Left kidney (tissue), 8 donors: ENCODE results near the gene ITPKB. TPM values are rescaled to one million over a fixed set of nuclear protein-coding genes. Genes with fewer than 3 reads are reported as not detected.
A peak's percentile ranks its signal among the peaks of the same experiment; 100 is the strongest.
"Not testable (repeated sequence)": the region's sequence is repeated elsewhere in the genome, so short reads cannot be mapped to it uniquely, and the experiment has no call there.

ENCODE experiments used
- DNase-seq: peaks from one replicate; pipeline ENCODE4 v3.0.0-alpha.2; 2013
- long read RNA-seq, 8 donors: transcript quantifications; one replicate each; lab custom pipeline, GENCODE V29; 2026
- polyA plus RNA-seq: library from polyadenylated mRNA; unstranded; fragments of 120-200 nt; gene quantifications from one replicate; pipeline ENCODE4 v1.2.1, GENCODE V29; 2013; ENCODE audit not compliant: insufficient read length

The ITPKB gene
- polyA plus RNA-seq = 21.1 TPM
- long read RNA-seq, donor 1, full-length matches to known transcripts = 7 of 7 reads
- long read RNA-seq, donor 1, partial matches to known transcripts = 0 of 7 reads
- long read RNA-seq, donor 1, other reads (novel, unspliced or antisense) = 0 of 7 reads
- long read RNA-seq, donor 2, full-length matches to known transcripts = 3 of 3 reads
- long read RNA-seq, donor 2, partial matches to known transcripts = 0 of 3 reads
- long read RNA-seq, donor 2, other reads (novel, unspliced or antisense) = 0 of 3 reads
- long read RNA-seq, donor 3, full-length matches to known transcripts = 3 of 8 reads
- long read RNA-seq, donor 3, partial matches to known transcripts = 5 of 8 reads
- long read RNA-seq, donor 3, other reads (novel, unspliced or antisense) = 0 of 8 reads
- long read RNA-seq, donor 4 = 0 reads
- long read RNA-seq, donor 5, full-length matches to known transcripts = 4 of 4 reads
- long read RNA-seq, donor 5, partial matches to known transcripts = 0 of 4 reads
- long read RNA-seq, donor 5, other reads (novel, unspliced or antisense) = 0 of 4 reads
- long read RNA-seq, donor 6, full-length matches to known transcripts = 6 of 6 reads
- long read RNA-seq, donor 6, partial matches to known transcripts = 0 of 6 reads
- long read RNA-seq, donor 6, other reads (novel, unspliced or antisense) = 0 of 6 reads
- long read RNA-seq, donor 7, full-length matches to known transcripts = 10 of 16 reads
- long read RNA-seq, donor 7, partial matches to known transcripts = 6 of 16 reads
- long read RNA-seq, donor 7, other reads (novel, unspliced or antisense) = 0 of 16 reads
- long read RNA-seq, donor 8, full-length matches to known transcripts = 2 of 2 reads
- long read RNA-seq, donor 8, partial matches to known transcripts = 0 of 2 reads
- long read RNA-seq, donor 8, other reads (novel, unspliced or antisense) = 0 of 2 reads

DNA sequence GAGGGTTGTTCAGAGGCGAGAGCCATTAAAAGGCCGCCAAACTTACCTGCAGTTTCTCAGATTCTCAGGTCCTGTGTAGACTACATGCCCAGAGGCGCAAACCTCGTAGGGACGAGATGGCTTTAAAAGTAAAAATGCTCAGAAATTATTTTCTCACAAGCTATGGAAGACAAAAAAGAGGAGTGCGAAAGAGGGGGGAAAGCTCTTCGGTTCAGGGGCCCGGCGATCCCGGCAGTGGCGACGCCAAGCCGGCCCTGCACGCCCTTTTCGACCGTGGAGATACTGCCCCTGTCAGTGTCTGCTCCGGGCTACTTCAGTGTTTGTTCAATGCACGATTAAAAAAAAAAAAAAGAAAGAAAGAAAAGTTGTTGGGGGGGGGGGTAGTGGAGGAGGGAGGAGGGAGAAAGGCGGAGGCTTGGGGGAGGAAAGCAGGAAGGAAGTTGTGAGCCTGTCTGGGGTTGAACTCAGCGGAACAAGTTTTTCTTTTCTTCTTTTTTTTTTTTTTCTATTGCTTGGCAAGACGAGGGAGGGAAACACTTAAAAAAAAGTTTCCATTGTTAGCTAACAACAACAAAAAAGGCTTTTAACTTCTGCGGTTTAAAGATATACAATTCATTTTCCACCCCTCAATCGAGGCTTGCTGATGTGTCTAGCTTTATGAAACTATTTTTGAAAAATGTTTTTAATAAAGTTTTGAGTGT lies at the start of gene ITPKB:
TSS of gene ITPKB (minus strand) at position 288 of the 701 bp plus-strand sequence. CDS start 1,824 bp downstream, outside the sequence.
- DNase-seq = peak; percentile 65

GRCh38 chr1:226787638-226788037 lies 48.6 kb upstream of the ITPKB start:
- no peak for DNase-seq

DNA sequence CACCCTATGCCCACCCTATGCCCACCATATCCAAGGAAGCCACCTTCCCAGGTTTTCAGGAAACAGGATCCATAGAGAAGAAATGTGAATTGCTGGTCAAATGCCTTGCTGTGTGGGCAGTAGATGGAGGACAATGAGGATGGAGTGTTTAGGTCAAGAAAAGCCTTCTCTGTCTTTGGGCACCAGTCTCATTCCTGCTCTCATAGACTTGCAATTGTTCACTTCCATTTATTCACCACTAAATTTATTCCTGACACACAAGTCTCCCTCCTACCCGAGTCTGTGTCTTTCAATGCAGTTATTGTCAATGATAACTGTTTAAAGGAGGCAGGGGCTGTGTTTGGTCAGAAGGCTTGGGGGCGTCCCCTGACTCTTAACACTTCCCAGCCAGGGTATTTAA lies 48.0 kb upstream of the ITPKB start:
- no peak for DNase-seq

DNA sequence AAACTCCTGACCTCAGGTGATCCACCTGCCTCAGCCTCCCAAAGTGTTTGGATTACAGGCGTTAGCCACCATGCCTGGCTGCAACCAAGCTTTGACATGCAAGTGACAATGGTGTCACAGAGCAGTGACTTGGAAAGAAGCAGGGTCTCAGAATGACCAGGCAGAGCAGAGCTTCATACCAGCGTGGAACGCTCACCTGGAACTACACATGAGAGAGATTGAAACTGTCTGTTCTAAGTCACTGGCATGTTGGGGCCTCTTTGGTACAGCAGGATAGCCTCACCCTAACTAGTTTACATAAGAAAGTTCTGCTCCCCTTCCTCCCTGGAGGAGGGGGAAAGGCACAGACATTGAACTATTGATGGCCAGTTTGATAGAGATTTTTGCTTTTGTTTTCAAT lies 47.5 kb upstream of the ITPKB start:
- DNase-seq = no peak

GRCh38 chr1:226785805-226786204 lies 46.7 kb upstream of the ITPKB start:
- DNase-seq = no peak

DNA sequence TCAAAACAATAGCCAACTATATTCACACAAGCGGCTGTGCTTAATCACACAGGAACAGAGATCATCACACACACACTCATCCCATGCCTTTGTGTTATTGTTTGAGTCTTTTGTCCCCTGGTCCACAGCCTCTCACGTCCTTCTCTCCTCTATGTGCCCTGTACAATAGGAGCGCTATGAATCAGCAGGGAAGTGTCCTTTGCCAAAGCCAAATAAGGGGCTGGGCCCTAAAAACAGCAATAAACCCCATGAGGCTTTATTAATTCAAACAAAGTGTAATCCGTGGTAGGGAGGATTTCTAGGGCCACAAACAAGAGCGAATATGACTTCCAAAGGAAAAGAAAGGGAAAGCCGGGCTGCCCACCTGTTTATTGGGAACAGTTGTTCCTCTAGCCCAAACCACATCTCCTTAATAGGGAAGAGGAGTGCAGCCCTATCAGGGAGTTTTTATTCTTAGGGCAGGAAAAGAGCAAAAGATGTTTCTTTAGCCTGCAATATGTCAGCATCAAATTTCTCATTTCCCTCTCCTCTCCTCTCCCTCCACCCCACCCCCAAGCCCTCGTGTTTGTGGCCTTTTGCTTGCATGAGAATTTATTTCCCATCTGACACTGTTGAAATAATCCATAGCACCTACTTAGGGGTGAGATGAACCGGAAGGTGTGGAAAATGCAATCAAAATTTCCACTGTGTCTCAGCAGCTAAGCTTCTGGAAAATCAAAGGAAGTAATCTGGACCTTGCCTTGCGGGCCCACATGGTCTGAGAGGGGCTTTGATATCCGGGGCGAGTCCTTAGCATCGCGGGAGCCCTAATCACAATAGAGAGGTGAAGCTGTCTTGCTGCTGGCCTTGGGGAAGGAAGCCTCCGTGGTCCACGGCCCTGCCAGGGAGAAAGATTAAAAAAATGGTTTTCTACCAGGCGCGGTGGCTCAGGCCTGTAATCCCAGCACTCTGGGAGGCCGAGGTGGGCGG lies 45.3 kb upstream of the ITPKB start:
- DNase-seq = no peak

DNA sequence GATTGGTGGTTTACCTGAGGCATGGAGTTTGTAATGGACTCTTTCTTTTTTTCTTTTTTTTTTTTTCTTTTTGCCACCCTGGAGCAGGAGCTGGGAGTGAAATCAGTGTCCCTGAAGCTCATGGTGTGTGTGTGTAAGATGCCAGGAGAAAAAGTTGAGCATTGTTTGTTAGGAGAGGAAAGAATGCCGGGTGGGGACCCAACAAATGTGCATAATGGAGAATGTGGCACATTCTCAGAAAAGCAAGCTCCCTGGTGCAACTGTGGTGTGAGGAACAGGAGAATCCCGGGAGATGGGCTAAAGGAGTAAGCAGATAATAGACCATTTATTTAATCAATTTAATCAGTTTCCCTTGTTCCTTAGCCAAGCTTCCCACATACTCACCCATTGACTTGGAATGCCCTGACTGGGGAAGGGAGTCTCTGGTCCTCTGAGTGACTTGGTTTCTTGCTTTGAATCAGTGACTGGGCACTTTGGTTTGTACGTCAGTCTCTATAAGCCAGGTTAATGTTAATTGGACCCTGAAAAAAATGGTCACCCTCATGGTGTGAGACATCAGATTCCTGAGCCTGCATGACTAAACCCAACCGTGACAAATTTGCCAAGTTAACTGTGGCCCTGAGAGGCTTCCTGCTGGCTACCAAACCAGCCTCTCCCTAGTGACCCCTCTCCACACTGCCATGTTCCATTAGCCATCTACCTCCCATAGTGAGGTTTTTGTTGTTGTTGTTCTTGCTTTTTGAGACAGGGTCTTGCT lies 43.9 kb upstream of the ITPKB start:
- DNase-seq = no peak

- no peak for DNase-seq
Observed at GRCh38 chr1:226781937-226782609, 43.0 kb upstream of the ITPKB start.

DNA sequence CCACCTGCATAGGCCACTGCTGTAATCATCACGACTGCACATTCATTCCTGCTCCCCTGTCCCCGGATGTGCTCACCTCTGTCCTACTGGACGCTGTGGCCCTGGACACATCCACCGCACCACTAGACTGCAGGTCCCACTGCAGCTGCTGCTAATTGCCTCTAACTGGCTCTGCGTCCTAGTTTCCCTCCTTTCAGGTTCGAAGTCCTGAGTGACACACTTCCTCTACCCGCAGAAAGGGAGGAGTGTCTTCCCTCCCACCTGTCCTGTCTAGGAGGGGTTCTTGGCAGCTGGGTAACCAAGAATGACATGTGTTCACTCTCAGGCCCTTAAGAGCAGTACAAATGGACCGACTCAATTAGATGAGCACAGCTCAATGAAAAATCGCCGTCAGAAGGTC lies 40.5 kb upstream of the ITPKB start:
- peak; percentile 3 for DNase-seq

- DNase-seq = peak; percentile 3
Observed at GRCh38 chr1:226778657-226779058, 39.6 kb upstream of the ITPKB start.

DNA sequence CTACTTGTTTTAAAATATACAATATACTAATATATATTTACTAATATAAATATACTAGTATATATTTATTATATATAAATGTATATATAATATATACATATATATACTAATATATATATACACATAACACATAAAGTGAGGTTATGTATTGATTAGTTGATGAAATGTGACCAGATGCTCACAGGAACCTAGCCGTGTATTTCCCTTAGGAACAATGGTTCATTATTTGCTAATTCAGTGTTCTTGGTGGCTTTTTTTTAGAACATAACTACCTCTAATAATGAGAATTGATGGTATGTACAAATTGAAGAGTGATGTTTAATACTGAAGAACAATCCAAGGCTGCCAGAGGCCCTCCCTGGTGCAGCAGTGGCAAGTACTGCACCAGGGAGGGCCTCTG lies 37.9 kb upstream of the ITPKB start:
- no peak for DNase-seq

- DNase-seq = no peak
Observed at GRCh38 chr1:226776066-226776465, 37.0 kb upstream of the ITPKB start.

GRCh38 chr1:226772446-226773139 lies 33.5 kb upstream of the ITPKB start:
- no peak for DNase-seq

DNA sequence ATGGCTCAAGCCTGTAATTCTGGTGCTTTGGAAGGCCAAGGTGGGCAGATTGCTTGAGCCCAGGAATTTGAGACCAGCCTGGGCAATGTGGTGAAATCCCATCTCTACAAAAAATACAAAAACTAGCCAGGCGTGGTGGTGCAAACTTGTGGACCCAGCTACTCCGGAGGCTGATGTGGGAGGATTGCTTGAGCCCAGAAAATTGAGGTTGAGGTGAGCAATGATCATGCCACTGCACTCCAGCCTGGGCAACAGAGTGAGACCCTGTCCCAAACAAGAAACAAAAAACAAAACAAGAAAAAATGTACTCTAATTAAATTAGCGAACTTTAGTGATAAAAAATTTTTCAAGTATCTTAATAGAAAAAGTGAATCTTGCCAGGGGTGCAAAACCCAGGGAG lies 28.1 kb upstream of the ITPKB start:
- not testable (repeated sequence) for DNase-seq

DNA sequence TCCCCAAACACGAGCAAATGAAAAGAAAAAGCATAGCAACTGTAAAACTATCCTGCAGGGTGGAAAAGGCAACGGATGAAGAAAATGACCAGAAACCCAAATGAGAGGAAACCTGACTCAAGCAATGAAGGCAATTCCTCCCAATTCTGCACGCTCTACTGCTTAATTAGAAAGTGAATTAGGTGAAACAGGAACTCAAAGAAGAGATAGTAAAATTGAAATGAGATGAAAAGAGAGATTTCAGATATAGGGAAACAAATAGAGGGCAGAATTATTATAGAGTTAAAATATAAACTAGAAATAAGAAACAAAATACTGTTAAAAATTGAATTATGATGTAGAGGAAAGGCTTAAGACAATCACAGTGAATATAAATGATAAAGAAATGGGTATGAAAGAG lies 27.5 kb upstream of the ITPKB start:
- DNase-seq = no peak

- no peak for DNase-seq
Observed at GRCh38 chr1:226764533-226764932, 25.5 kb upstream of the ITPKB start.

DNA sequence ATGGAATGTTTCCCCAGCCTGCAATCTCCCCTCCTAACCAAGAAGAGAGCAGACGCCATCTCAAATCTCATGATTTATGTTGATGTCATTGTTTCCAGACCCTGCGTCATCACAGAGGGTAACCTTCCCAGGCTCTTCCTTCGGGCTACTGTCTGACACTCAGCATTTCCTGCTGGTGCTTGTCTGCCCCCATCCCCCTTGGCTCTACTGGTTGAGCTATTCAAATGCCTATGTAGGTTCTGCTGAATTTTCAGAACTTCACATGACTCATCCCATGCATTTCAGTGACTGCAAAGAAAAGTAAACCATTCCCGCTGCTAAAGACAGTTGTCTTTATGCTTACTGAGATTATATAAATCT lies 24.8 kb upstream of the ITPKB start:
- no peak for DNase-seq

DNA sequence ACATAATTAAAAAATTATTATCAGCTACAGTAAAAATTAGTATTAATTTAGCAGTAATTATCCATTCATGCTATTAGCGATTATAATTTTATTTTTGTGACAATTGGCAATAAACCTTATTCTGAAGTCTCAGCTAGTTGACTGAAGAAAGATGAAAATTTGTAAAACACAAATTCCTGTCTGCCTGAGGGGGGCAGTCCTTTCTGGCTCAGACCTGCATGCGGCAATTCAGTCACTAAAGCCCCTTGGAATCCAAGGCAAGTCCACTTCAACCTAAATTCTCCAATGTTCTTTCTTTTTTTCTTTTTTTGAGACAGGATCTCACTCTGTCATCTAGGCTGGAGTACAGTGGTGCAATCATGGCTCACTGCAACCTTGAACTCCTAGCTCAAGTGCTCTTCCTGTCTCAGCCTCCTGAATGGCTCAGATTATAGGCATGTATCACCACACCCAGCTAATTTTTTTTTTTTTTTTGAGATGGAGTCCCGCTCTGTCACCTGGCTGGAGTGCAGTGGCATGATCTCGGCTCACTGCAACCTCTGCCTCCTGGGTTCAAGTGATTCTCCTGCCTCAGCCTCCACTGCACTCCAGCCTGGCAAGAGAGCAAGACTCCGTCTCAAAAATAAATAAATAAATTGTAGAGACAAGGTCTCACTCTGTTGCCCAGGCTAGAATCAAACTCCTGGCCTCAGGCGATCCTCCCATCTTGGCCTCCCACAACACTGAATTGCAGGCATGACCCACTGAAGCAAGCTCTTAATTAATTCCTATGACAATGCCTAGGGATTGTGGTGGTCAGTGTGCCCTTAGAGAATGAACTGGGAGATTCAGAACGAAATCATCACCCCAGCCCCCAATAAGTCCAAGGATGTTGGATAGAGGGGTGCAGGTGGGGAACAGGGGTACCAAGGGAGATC lies 24.2 kb upstream of the ITPKB start:
- DNase-seq = no peak
